DND-41 (cell line): ENCODE results near the gene ARHGEF6.

Experiments used
- ATAC-seq: fragments of 200-7000 bp; cut with Tn5 transposase; 3 replicates; pipeline ENCODE4 v1.9.1; 2021; ENCODE audit warnings: low read depth; ENCODE audit not compliant: insufficient read depth
- DNase-seq: peaks from one replicate; pipeline ENCODE4 v3.0.0-alpha.2; 2020
- H2AFZ ChIP-seq: 2 replicates; pipeline ENCODE4 v1.6.0; 2012; ENCODE audit warnings: low read depth, low read length
- H3K27ac ChIP-seq: 2 replicates; pipeline ENCODE4 v1.5.1; 2012; ENCODE audit warnings: low read length, inconsistent platforms
- H3K27me3 ChIP-seq: fragments of 200-600 bp; sonication (generic); 2 replicates; pipeline ENCODE4 v1.6.0; 2012; ENCODE audit warnings: low read length, mild to moderate bottlenecking, inconsistent platforms; ENCODE audit not compliant: insufficient read depth, poor library complexity
- H3K36me3 ChIP-seq: 2 replicates; pipeline ENCODE4 v1.5.1; 2012; ENCODE audit warnings: low read length, inconsistent platforms; ENCODE audit not compliant: insufficient read depth
- H3K4me1 ChIP-seq: 2 replicates; pipeline ENCODE4 v1.5.1; 2012; ENCODE audit warnings: mild to moderate bottlenecking, low read length; ENCODE audit not compliant: insufficient read depth
- H3K4me2 ChIP-seq: 2 replicates; pipeline ENCODE4 v1.6.0; 2012; ENCODE audit warnings: mild to moderate bottlenecking, moderate library complexity, low read length, inconsistent platforms; ENCODE audit not compliant: insufficient read depth
- H3K4me3 ChIP-seq, 2 experiments: fragments of 200-600 bp in 1 of 2; shearing (Covaris generic) in 1 of 2; 2 replicates each; pipeline ENCODE4 v1.5.1; 2012 to 2016; ENCODE audit warnings: inconsistent platforms in 2 of 2, low read length in 2 of 2, mild to moderate bottlenecking in 2 of 2, low read depth in 1 of 2, moderate library complexity in 1 of 2
- H3K79me2 ChIP-seq: 2 replicates; pipeline ENCODE4 v1.6.0; 2012; ENCODE audit warnings: low read length, inconsistent platforms; ENCODE audit not compliant: insufficient read depth
- H3K9ac ChIP-seq: 2 replicates; pipeline ENCODE4 v1.6.0; 2012; ENCODE audit warnings: low read depth, mild to moderate bottlenecking, inconsistent platforms, low read length, moderate library complexity
- H3K9me3 ChIP-seq: 2 replicates; pipeline ENCODE4 v1.5.1; 2012; ENCODE audit warnings: low read length, moderate library complexity, mild to moderate bottlenecking, inconsistent platforms; ENCODE audit not compliant: insufficient read depth, severe bottlenecking
- H4K20me1 ChIP-seq: 2 replicates; pipeline ENCODE4 v1.6.0; 2012; ENCODE audit warnings: low read length; ENCODE audit not compliant: insufficient read depth
- CTCF ChIP-seq: IDR thresholded peaks from 2 replicates; pipeline ENCODE4 v1.5.1; 2012; ENCODE audit warnings: borderline replicate concordance, low read length, moderate library complexity, mild to moderate bottlenecking; ENCODE audit not compliant: poor library complexity, severe bottlenecking; ENCODE audit errors: extremely low read depth
- EZH2 ChIP-seq: IDR thresholded peaks from 3 replicates; pipeline ENCODE4 v1.6.1; 2012; ENCODE audit warnings: borderline replicate concordance, low read depth, mild to moderate bottlenecking, moderate library complexity, low read length, inconsistent platforms; ENCODE audit not compliant: severe bottlenecking

The ARHGEF6 gene

GRCh38 chrX:136725441-136726104 lies 55.2 kb downstream of the ARHGEF6 start:
- ATAC-seq (no peak), DNase-seq (no peak)
- no peak for TF ChIP-seq EZH2
- TF ChIP-seq CTCF, result no peak
- Histone ChIP-seq H3K27me3 (no peaks in the 10 kb centered on the region), H3K4me3 (no peak overlapping the region), H3K36me3 (peaks cover 17% of the 10 kb centered on the region; the same call in 1 of the 2 replicates), H3K9me3 (no peaks in the 10 kb centered on the region), H3K4me1 (peaks cover 27% of the 10 kb centered on the region), H4K20me1 (no peaks in the 10 kb centered on the region), H2AFZ (no peak overlapping the region), H3K27ac (no peak overlapping the region), H3K9ac (no peak overlapping the region), H3K4me2 (no peak overlapping the region), H3K79me2 (no peaks in the 10 kb centered on the region)

GRCh38 chrX:136718091-136718490 lies 62.6 kb downstream of the ARHGEF6 start:
- Histone ChIP-seq H3K36me3 (peaks cover 13% of the 10 kb centered on the region), H3K9me3 (no peaks in the 10 kb centered on the region), H3K27me3 (no peaks in the 10 kb centered on the region), H3K9ac (no peak overlapping the region), H2AFZ (no peak overlapping the region), H3K79me2 (peaks cover 11% of the 10 kb centered on the region; the same call in 1 of the 2 replicates), H3K4me3 (no peak overlapping the region), H3K4me1 (peaks cover 17% of the 10 kb centered on the region), H4K20me1 (no peaks in the 10 kb centered on the region), H3K4me2 (no peak overlapping the region), H3K27ac (no peak overlapping the region)
- no peak for ATAC-seq
- DNase-seq, result no peak
- TF ChIP-seq CTCF (no peak), EZH2 (no peak)

GRCh38 chrX:136714626-136715599 lies 65.8 kb downstream of the ARHGEF6 start:
- H2AFZ ChIP-seq, result no peak overlapping the region
- no peaks in the 10 kb centered on the region for H3K27me3 ChIP-seq
- H3K4me3 ChIP-seq, result no peak overlapping the region
- no peak for TF ChIP-seq EZH2
- peaks cover 17% of the 10 kb centered on the region for H3K4me1 ChIP-seq
- H3K27ac ChIP-seq, result peak overlapping the region; percentile 65
- no peaks in the 10 kb centered on the region for H4K20me1 ChIP-seq
- no peak overlapping the region for H3K4me2 ChIP-seq
- H3K9me3 ChIP-seq, result no peaks in the 10 kb centered on the region
- ATAC-seq, result peak; percentile 35; the same call in 1 of the 3 replicates
- H3K79me2 ChIP-seq, result peaks cover 11% of the 10 kb centered on the region; the same call in 1 of the 2 replicates
- DNase-seq, result no peak
- H3K9ac ChIP-seq, result no peak overlapping the region
- H3K36me3 ChIP-seq, result peaks cover 19% of the 10 kb centered on the region
